HTERT RPE-1 (cell line): ENCODE measurements around the gene CORO7.

Source experiments
- in situ Hi-C: fragments of 300-500 bp; cut with MboI; formaldehyde crosslinking; loops from 4 replicates; pipeline ENCODE4 v1.14.3; 2020; ENCODE audit warnings: low sequenced_read_pairs

CORO7 gene

GRCh38 chr16:4416200-4417032, at the start of gene CORO7:
Gene CORO7 (minus strand): TSS chr16:4416596. CDS start chr16:4416518, 78 bp downstream.
- in situ Hi-C loops: no loop called here

GRCh38 chr16:4463522-4464163, 47.2 kb upstream of the CORO7 start:
- in situ Hi-C loops: no loop called here

- in situ Hi-C loops: no loop called here
Measured at GRCh38 chr16:4461250-4462085, 45.1 kb upstream of the CORO7 start.

- in situ Hi-C loops: no loop called here
Measured at GRCh38 chr16:4460936-4461249, 44.5 kb upstream of the CORO7 start.

GRCh38 chr16:4455951-4456350, 39.6 kb upstream of the CORO7 start:
- in situ Hi-C loops: no loop called here

GRCh38 chr16:4455081-4455480, 38.7 kb upstream of the CORO7 start:
- in situ Hi-C loops: no loop called here

- in situ Hi-C loops: no loop called here
Measured at GRCh38 chr16:4454623-4455022, 38.2 kb upstream of the CORO7 start.

GRCh38 chr16:4452674-4453073, 36.3 kb upstream of the CORO7 start:
- in situ Hi-C loops: no loop called here

GRCh38 chr16:4450931-4451519, 34.6 kb upstream of the CORO7 start:
- in situ Hi-C loops: no loop called here

- in situ Hi-C loops: no loop called here
Measured at GRCh38 chr16:4450430-4450829, 34.0 kb upstream of the CORO7 start.

- in situ Hi-C loops: no loop called here
Measured at GRCh38 chr16:4443986-4444385, 27.6 kb upstream of the CORO7 start.

- in situ Hi-C loops: no loop called here
Measured at GRCh38 chr16:4443271-4443670, 26.9 kb upstream of the CORO7 start.

GRCh38 chr16:4442371-4442770, 26.0 kb upstream of the CORO7 start:
- in situ Hi-C loops: no loop called here

GRCh38 chr16:4437366-4437765, 21.0 kb upstream of the CORO7 start:
- in situ Hi-C loops: no loop called here

GRCh38 chr16:4435337-4436067, 19.1 kb upstream of the CORO7 start:
- in situ Hi-C loops: no loop called here

- in situ Hi-C loops: no loop called here
Measured at GRCh38 chr16:4433914-4434787, 17.8 kb upstream of the CORO7 start.

GRCh38 chr16:4433228-4433627, 16.8 kb upstream of the CORO7 start:
- in situ Hi-C loops: no loop called here

- in situ Hi-C loops: no loop called here
Measured at GRCh38 chr16:4431023-4431422, 14.6 kb upstream of the CORO7 start.

GRCh38 chr16:4428500-4428899, 12.1 kb upstream of the CORO7 start:
- in situ Hi-C loops: no loop called here
